ENCODE data around the gene SYNE4. TPM values are rescaled to one million over a fixed set of nuclear protein-coding genes. Genes with fewer than 3 reads are reported as not detected.

SYNE4 gene
- total and polyA plus RNA-seq, 9 of the 15 experiments (the other 6 are each of a cell fraction or from before 2014, with no cell fraction given): 0.03 to 0.65 (median 0.29) TPM

GRCh38 chr19:36014012-36014924, 5.7 kb upstream of the SYNE4 start, which contains the start of gene ALKBH6 (continued):
- TF ChIP-seq ARHGAP35 (IDR thresholded peaks at IDR 0.05; ENCODE audit: partially characterized antibody) (no peak), SRF (CRISPR knock-in tag; IDR thresholded peaks at IDR 0.05) (peak in 1 of 2 experiments; percentile 63; a peak in 2 of 4 replicates), ZC3H11A (IDR thresholded peaks at IDR 0.05; ENCODE audit: low read depth, low read length) (no peak), PCBP2 (IDR thresholded peaks at IDR 0.05; ENCODE audit: low read depth, low read length, poor library complexity, severe bottlenecking) (no peak), RBM17 (IDR thresholded peaks at IDR 0.05; ENCODE audit: borderline replicate concordance, low read depth, low read length) (no peak), XRCC3 (IDR thresholded peaks at IDR 0.05) (no peak), XRCC4 (IDR thresholded peaks at IDR 0.05; ENCODE audit: extremely low read depth, insufficient read depth, insufficient read length) (no peak), NR2C2 (CRISPR knock-in tag; IDR thresholded peaks at IDR 0.05) (no peak), NR2C2 (tag; IDR thresholded peaks at IDR 0.05) (no peak), CHCHD3 (CRISPR knock-in tag; IDR thresholded peaks at IDR 0.05) (no peak), KAT8 (IDR thresholded peaks at IDR 0.05; ENCODE audit: low read depth) (no peak), CCNT2 (IDR thresholded peaks at IDR 0.05; ENCODE audit: borderline replicate concordance, extremely low read depth, insufficient read length, low read depth, low read length) (no peak), POLR2AphosphoS2 (IDR thresholded peaks at IDR 0.05; ENCODE audit: low read length) (no peak), BCLAF1 (IDR thresholded peaks at IDR 0.05; ENCODE audit: borderline replicate concordance in 1 of 2, control insufficient read depth in 1 of 2, low read depth in 2 of 2, low read length in 1 of 2) (no peak), BRF1 (IDR thresholded peaks at IDR 0.05; ENCODE audit: borderline replicate concordance, extremely low read depth, insufficient read length) (no peak), FOXK1 (CRISPR knock-in tag; IDR thresholded peaks at IDR 0.05; ENCODE audit: borderline replicate concordance) (no peak), ZNF583 (CRISPR knock-in tag; IDR thresholded peaks at IDR 0.05) (no peak), PURB (CRISPR knock-in tag; IDR thresholded peaks at IDR 0.05; ENCODE audit: low read depth) (no peak), ZNF263 (CRISPR knock-in tag; IDR thresholded peaks at IDR 0.05; ENCODE audit: borderline replicate concordance) (no peak), LCOR (CRISPR knock-in tag; IDR thresholded peaks at IDR 0.05) (no peak), BCL6 (CRISPR knock-in tag; IDR thresholded peaks at IDR 0.05) (no peak)
- TF ChIP-seq, protein P1, sequence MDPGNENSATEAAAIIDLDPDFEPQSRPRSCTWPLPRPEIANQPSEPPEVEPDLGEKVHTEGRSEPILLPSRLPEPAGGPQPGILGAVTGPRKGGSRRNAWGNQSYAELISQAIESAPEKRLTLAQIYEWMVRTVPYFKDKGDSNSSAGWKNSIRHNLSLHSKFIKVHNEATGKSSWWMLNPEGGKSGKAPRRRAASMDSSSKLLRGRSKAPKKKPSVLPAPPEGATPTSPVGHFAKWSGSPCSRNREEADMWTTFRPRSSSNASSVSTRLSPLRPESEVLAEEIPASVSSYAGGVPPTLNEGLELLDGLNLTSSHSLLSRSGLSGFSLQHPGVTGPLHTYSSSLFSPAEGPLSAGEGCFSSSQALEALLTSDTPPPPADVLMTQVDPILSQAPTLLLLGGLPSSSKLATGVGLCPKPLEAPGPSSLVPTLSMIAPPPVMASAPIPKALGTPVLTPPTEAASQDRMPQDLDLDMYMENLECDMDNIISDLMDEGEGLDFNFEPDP (CRISPR knock-in tag; IDR thresholded peaks at IDR 0.05): no peak
- TF ChIP-seq, protein P2, sequence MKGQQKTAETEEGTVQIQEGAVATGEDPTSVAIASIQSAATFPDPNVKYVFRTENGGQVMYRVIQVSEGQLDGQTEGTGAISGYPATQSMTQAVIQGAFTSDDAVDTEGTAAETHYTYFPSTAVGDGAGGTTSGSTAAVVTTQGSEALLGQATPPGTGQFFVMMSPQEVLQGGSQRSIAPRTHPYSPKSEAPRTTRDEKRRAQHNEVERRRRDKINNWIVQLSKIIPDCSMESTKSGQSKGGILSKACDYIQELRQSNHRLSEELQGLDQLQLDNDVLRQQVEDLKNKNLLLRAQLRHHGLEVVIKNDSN (CRISPR knock-in tag; IDR thresholded peaks at IDR 0.05): no peak

Data from K562 (cell line).